NCI-H2227 (cell line): Measurements from ENCODE around the gene VTI1A.
"Not testable (repeated sequence)": the region's sequence is repeated elsewhere in the genome, so short reads cannot be mapped to it uniquely, and the experiment has no call there.

Experiments used
- DNase-seq: peaks from one replicate; lab custom pipeline; 2025; ENCODE audit not compliant: unreplicated experiment; lab: John Stamatoyannopoulos, UW

The VTI1A gene

GRCh38 chr10:112716076-112716475 lies 269.1 kb downstream of the VTI1A start:
- no peak for DNase-seq

GRCh38 chr10:112716924-112717413 lies 270.0 kb downstream of the VTI1A start:
- no peak for DNase-seq

GRCh38 chr10:112720178-112720577 lies 273.2 kb downstream of the VTI1A start:
- no peak for DNase-seq

GRCh38 chr10:112721080-112721698 lies 274.2 kb downstream of the VTI1A start:
- DNase-seq: peak; percentile 30

- DNase-seq: no peak
Observed at GRCh38 chr10:112722758-112723157, 275.7 kb downstream of the VTI1A start.

- DNase-seq: no peak
Observed at GRCh38 chr10:112723876-112724275, 276.9 kb downstream of the VTI1A start.

GRCh38 chr10:112724404-112724991 lies 277.5 kb downstream of the VTI1A start:
- no peak for DNase-seq

- no peak for DNase-seq
Observed at GRCh38 chr10:112728118-112728883, 281.3 kb downstream of the VTI1A start.

GRCh38 chr10:112728997-112729396 lies 282.0 kb downstream of the VTI1A start:
- no peak for DNase-seq

- not testable (repeated sequence) for DNase-seq
Observed at GRCh38 chr10:112731450-112731849, 284.4 kb downstream of the VTI1A start.

GRCh38 chr10:112732277-112732921 lies 285.4 kb downstream of the VTI1A start:
- DNase-seq: no peak

- no peak for DNase-seq
Observed at GRCh38 chr10:112735041-112735695, 288.2 kb downstream of the VTI1A start.

GRCh38 chr10:112738606-112739591 lies 291.9 kb downstream of the VTI1A start:
- no peak for DNase-seq

GRCh38 chr10:112739592-112740353 lies 292.8 kb downstream of the VTI1A start:
- no peak for DNase-seq

- no peak for DNase-seq
Observed at GRCh38 chr10:112741830-112742402, 294.9 kb downstream of the VTI1A start.

- DNase-seq: no peak
Observed at GRCh38 chr10:112744181-112745096, 297.4 kb downstream of the VTI1A start.

- no peak for DNase-seq
Observed at GRCh38 chr10:112746329-112746728, 299.3 kb downstream of the VTI1A start.
